GM10266 (cell line): Measurements from ENCODE around the gene MYH14.

ENCODE experiments used
- DNase-seq: peaks from one replicate; pipeline ENCODE4 v3.0.0; 2012; ENCODE audit errors: extremely low spot score
- TF ChIP-seq, protein P1 (sequence below): IDR thresholded peaks from 2 replicates; pipeline ENCODE4 v1.5.1; 2012; ENCODE audit warnings: mild to moderate bottlenecking, low read depth; ENCODE audit not compliant: control insufficient read depth, insufficient read depth; ENCODE audit errors: missing control alignments

Gene MYH14

DNA sequence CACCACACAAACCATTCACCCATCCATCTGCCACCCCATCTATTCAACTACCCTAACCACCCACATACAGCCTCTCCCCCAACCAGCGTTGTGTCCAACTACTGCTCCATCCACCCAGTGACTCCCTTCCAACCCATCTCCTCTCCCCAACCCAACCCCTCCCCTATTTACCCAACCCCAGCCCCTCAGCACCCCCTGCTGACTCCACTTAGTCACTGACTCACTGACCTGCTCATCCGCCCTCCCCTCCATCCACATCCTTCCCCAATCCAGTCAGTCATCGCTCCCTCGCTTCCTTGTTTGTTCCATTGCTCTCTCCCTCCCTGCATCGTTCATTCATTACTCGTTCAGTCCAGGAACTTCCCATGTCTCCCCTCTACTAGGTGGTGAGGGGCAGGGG lies 86.6 kb downstream of the MYH14 start:
- DNase-seq: no peak

DNA sequence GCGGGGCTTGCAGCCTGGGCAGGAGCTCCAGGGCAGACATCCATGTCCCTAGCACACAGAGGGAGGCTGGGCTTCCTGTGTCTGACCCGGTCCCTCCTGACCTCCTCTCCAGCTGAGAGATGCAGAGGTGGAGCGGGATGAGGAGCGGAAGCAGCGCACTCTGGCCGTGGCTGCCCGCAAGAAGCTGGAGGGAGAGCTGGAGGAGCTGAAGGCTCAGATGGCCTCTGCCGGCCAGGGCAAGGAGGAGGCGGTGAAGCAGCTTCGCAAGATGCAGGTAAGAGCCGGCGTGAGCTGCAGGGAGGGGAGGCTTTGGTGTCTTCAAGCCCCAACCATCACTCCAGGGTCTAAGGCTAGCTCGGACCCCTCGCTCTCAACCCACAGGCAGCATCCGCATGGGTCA lies 87.4 kb downstream of the MYH14 start:
- TF ChIP-seq, protein P1, sequence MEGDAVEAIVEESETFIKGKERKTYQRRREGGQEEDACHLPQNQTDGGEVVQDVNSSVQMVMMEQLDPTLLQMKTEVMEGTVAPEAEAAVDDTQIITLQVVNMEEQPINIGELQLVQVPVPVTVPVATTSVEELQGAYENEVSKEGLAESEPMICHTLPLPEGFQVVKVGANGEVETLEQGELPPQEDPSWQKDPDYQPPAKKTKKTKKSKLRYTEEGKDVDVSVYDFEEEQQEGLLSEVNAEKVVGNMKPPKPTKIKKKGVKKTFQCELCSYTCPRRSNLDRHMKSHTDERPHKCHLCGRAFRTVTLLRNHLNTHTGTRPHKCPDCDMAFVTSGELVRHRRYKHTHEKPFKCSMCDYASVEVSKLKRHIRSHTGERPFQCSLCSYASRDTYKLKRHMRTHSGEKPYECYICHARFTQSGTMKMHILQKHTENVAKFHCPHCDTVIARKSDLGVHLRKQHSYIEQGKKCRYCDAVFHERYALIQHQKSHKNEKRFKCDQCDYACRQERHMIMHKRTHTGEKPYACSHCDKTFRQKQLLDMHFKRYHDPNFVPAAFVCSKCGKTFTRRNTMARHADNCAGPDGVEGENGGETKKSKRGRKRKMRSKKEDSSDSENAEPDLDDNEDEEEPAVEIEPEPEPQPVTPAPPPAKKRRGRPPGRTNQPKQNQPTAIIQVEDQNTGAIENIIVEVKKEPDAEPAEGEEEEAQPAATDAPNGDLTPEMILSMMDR: no peak
- DNase-seq: no peak

More for the DNA sequence above, 86.6 kb downstream of the MYH14 start:
- TF ChIP-seq, protein P1: no peak

DNA sequence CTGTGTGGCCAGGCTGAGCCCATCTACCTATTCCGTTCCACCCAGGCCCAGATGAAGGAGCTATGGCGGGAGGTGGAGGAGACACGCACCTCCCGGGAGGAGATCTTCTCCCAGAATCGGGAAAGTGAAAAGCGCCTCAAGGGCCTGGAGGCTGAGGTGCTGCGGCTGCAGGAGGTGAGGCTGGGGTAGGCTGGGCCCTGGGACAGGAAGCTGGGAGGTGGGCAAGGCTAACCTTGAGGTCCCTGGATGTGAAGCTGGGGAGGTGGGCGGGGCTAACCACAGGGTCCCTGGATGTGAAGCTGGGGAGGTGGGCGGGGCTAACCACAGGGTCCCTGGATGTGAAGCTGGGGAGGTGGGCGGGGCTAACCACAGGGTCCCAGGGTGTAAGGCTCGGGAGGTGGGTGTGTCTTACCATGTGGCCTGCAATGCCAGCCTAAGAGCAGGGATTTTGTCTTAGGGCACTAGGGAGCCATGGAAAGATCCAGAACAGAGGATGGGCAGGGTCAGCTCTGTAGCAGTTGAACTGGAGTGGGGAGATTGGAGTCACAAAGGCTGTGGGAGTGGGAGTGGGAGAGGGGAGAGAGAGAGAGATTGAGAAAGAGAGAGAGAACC lies 88.9 kb downstream of the MYH14 start:
- TF ChIP-seq, protein P1: no peak
- DNase-seq: no peak

DNA sequence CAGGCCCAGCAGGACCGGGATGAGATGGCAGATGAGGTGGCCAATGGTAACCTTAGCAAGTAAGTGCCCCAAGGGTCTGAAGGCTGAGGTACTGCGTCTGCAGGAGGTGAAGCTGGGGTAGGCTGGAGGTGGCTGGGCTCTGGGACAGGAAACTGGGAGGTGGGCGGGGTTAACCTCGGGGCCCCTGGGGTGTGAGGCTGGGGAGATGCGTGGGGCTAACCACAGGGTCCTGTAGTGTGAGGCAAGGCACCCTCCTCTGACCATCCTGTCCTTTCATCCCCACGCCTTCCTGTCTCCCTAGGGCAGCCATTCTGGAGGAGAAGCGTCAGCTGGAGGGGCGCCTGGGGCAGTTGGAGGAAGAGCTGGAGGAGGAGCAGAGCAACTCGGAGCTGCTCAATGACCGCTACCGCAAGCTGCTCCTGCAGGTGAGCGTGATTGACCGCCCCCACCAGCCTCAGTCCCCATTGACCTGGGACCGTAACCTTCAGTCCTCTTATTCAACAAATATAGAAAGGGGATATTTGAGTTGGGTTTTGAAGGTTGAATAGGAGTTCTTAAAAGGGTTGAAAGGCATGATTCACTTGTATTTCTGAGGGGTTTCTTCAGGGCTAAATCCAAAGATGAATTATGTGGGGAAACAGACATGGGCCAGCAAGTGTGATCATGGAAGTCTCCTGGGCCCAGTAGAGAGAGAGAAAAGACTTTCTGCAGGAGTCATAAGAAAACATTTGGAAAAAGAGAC lies 90.0 kb downstream of the MYH14 start:
- TF ChIP-seq, protein P1: no peak

DNA sequence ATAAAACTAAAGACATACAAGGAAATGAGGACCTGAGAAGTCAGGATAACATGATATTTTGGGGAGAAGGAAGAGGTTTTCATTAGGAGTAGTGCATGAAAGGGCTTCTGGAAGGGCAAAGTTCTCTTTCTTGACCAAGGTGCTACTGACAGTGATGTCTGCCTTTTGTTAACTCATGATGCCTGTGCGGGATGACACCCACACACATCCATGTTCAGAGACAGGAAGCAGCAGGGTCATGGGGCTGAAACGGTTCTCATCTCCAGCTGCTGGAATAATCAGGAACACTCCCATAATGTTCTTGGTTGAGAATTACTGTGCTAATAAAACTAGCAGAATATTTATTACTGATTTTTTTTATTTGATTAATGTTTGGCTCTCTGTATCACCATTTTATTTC lies 96.6 kb downstream of the MYH14 start:
- no peak for DNase-seq
- TF ChIP-seq, protein P1: no peak

More for the DNA sequence above, 90.0 kb downstream of the MYH14 start:
- DNase-seq: no peak

DNA sequence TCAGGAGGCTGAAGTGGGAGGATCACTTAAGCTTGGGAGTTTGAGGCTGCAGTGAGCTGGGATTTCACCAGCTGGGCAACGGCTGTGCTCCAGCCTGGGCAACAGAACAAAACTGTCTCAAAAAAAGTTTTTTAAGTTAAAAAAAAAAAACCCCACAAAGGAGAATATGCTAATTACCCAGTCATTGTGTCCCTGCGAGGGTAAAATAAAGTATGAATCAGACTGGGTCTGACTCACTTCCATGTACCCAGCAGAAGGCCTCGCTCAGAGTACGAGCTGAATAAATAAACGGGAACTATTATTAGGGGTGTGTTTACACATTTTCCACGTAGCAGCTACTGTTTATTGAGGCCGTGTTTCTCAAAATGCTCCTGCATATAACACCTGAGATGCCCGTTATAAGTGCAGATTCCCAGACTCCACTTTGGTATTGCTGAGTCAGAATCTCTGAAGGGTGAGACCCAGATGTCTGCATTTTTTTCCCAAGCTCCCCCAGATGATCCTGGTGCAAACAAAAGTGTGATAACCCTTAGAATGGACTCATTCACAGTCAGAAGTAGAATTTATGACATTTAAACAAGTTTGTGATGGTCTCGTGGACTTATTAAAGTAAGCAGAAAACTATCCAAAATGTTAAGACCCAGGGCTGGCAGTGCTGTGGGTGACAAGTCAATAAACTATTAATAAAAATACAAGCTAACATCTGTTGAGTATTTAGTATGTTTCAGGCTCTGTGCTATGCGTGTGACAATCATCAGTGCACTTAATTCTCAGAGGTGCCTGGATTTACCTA lies 97.6 kb downstream of the MYH14 start:
- DNase-seq: no peak
- TF ChIP-seq, protein P1: no peak

DNA sequence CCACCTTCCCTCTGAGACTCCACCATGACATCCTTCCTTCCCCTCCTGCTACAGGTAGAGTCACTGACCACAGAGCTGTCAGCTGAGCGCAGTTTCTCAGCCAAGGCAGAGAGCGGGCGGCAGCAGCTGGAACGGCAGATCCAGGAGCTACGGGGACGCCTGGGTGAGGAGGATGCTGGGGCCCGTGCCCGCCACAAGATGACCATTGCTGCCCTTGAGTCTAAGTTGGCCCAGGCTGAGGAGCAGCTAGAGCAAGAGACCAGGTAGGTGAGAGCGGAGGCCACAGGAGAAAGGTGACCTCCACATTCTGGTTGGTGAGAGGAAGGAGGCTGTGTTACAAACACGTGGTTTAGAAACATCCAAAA lies 98.2 kb downstream of the MYH14 start:
- TF ChIP-seq, protein P1: no peak
- DNase-seq: no peak
